Activated T-cell treated with anti-CD3 and anti-CD28 coated beads, Interleukin-2, amount 50 U/mL, for 72 hours (primary cell): Measurements from ENCODE around the gene GPR84. TPM values are rescaled to one million over a fixed set of nuclear protein-coding genes. Genes with fewer than 3 reads are reported as not detected.
"Not testable (repeated sequence)": the region's sequence is repeated elsewhere in the genome, so short reads cannot be mapped to it uniquely, and the experiment has no call there.

Source experiments
- ATAC-seq, 2 donors: fragments of 150-1000 bp; cut with Tn5 transposase; replicated peaks in 1 of 2; 2 replicates each; pipeline ENCODE4 v1.10.0; 2021; ENCODE audit warnings: moderate library complexity in 2 of 2, mild to moderate bottlenecking in 1 of 2
- DNase-seq, 2 donors: peaks; one replicate each; pipeline ENCODE4 v3.0.0; 2021 to 2022; ENCODE audit warnings: mixed read lengths in 1 of 2
- H3K27ac Mint-ChIP-seq: one replicate; pipeline ENCODE4 v1.8.0; 2022; ENCODE audit warnings: mild to moderate bottlenecking, moderate library complexity, mixed read lengths
- H3K27me3 Mint-ChIP-seq: one replicate; pipeline ENCODE4 v1.8.0; 2022; ENCODE audit warnings: low read depth, mixed read lengths
- H3K36me3 Mint-ChIP-seq, 2 donors: one replicate each; pipeline ENCODE4 v1.8.0; 2022; ENCODE audit warnings: mixed read lengths in 2 of 2, mild to moderate bottlenecking in 1 of 2; ENCODE audit not compliant: insufficient read depth in 2 of 2
- H3K4me1 Mint-ChIP-seq: one replicate; pipeline ENCODE4 v1.8.0; 2022; ENCODE audit warnings: low read depth, mixed read lengths
- H3K4me3 Mint-ChIP-seq, 2 donors: one replicate each; pipeline ENCODE4 v1.8.0; 2022; ENCODE audit warnings: mild to moderate bottlenecking in 2 of 2, mixed read lengths in 2 of 2, moderate library complexity in 2 of 2
- H3K9me3 Mint-ChIP-seq, 2 donors: one replicate each; pipeline ENCODE4 v1.8.0; 2022; ENCODE audit warnings: mixed read lengths in 2 of 2
- total RNA-seq, 2 donors: library from RNA; stranded (reverse); gene quantifications; one replicate each; pipeline ENCODE4 v1.2.3, GENCODE V29; 2022

The GPR84 gene
- total RNA-seq, 2 donors from 2014 or later = 3.8 to 16.0 TPM

- peaks cover 22% of the 10 kb centered on the region for H3K27me3 Mint-ChIP-seq
- peaks cover 42% of the 10 kb centered on the region for H3K4me1 Mint-ChIP-seq
- H3K27ac Mint-ChIP-seq = peak overlapping the region; percentile 78
- H3K9me3 Mint-ChIP-seq = no peaks in the 10 kb centered on the region
- H3K36me3 Mint-ChIP-seq = no peaks in the 10 kb centered on the region
- ATAC-seq = no peak
- no peak for DNase-seq
- peak overlapping the region; percentile 63 to 87 for H3K4me3 Mint-ChIP-seq
Observed at GRCh38 chr12:54363618-54364017, 668 bp downstream of the GPR84 start.

- Mint-ChIP-seq H3K27me3 (peaks cover 20% of the 10 kb centered on the region), H3K9me3 (no peaks in the 10 kb centered on the region), H3K4me1 (peaks cover 37% of the 10 kb centered on the region), H3K27ac (no peak overlapping the region), H3K4me3 (peak overlapping the region; percentile 63 to 87), H3K36me3 (no peaks in the 10 kb centered on the region)
- ATAC-seq = no peak
- no peak for DNase-seq
Observed at GRCh38 chr12:54363047-54363446, 1.2 kb downstream of the GPR84 start.

- peak; percentile 53 to 63 for DNase-seq
- peaks cover 37% of the 10 kb centered on the region for H3K4me1 Mint-ChIP-seq
- H3K27ac Mint-ChIP-seq = peak overlapping the region; percentile 64
- no peaks in the 10 kb centered on the region for H3K36me3 Mint-ChIP-seq
- peak overlapping the region; percentile 44 to 52 for H3K4me3 Mint-ChIP-seq
- H3K27me3 Mint-ChIP-seq = peaks cover 6% of the 10 kb centered on the region
- H3K9me3 Mint-ChIP-seq = no peaks in the 10 kb centered on the region
- no peak for ATAC-seq
Observed at GRCh38 chr12:54360717-54361456, 3.4 kb downstream of the GPR84 start.

GRCh38 chr12:54359762-54360351 lies 4.4 kb downstream of the GPR84 start:
- H3K27ac Mint-ChIP-seq = no peak overlapping the region
- H3K27me3 Mint-ChIP-seq = peaks cover 6% of the 10 kb centered on the region
- H3K9me3 Mint-ChIP-seq = no peaks in the 10 kb centered on the region
- DNase-seq = no peak
- ATAC-seq = no peak
- H3K4me1 Mint-ChIP-seq = peaks cover 34% of the 10 kb centered on the region
- no peaks in the 10 kb centered on the region for H3K36me3 Mint-ChIP-seq
- no peak overlapping the region for H3K4me3 Mint-ChIP-seq

GRCh38 chr12:54358945-54359761 lies 5.1 kb downstream of the GPR84 start:
- Mint-ChIP-seq H3K4me1 (peaks cover 26% of the 10 kb centered on the region), H3K36me3 (no peaks in the 10 kb centered on the region), H3K27me3 (peaks cover 6% of the 10 kb centered on the region), H3K4me3 (no peak overlapping the region), H3K9me3 (no peaks in the 10 kb centered on the region), H3K27ac (no peak overlapping the region)
- ATAC-seq (peak; percentile 93 to 94), DNase-seq (peak; percentile 91 to 95)

GRCh38 chr12:54358191-54358944 lies 5.9 kb downstream of the GPR84 start:
- peak in 1 of 2 donors; percentile 19 for ATAC-seq

GRCh38 chr12:54357506-54358190 lies 6.6 kb downstream of the GPR84 start:
- Mint-ChIP-seq H3K36me3 (no peaks in the 10 kb centered on the region), H3K4me1 (peaks cover 14% of the 10 kb centered on the region), H3K27ac (no peak overlapping the region), H3K9me3 (no peaks in the 10 kb centered on the region), H3K27me3 (no peaks in the 10 kb centered on the region), H3K4me3 (no peak overlapping the region)
- DNase-seq (no peak), ATAC-seq (no peak)

More at GRCh38 chr12:54358191-54358944, 5.9 kb downstream of the GPR84 start:
- Mint-ChIP-seq H3K4me1 (peaks cover 19% of the 10 kb centered on the region), H3K9me3 (no peaks in the 10 kb centered on the region), H3K27ac (no peak overlapping the region), H3K4me3 (no peak overlapping the region), H3K27me3 (peaks cover 4% of the 10 kb centered on the region), H3K36me3 (no peaks in the 10 kb centered on the region)
- DNase-seq = peak; percentile 55 to 62

- no peak for ATAC-seq
- no peak overlapping the region for H3K27ac Mint-ChIP-seq
Observed at GRCh38 chr12:54356951-54357356, 7.3 kb downstream of the GPR84 start.

GRCh38 chr12:54356228-54356627 lies 8.1 kb downstream of the GPR84 start:
- ATAC-seq (no peak), DNase-seq (no peak)
- Mint-ChIP-seq H3K9me3 (no peaks in the 10 kb centered on the region), H3K4me1 (peaks cover 25% of the 10 kb centered on the region), H3K27me3 (no peaks in the 10 kb centered on the region), H3K27ac (no peak overlapping the region), H3K4me3 (no peak overlapping the region), H3K36me3 (no peaks in the 10 kb centered on the region)

More at GRCh38 chr12:54356951-54357356, 7.3 kb downstream of the GPR84 start:
- H3K4me3 Mint-ChIP-seq = no peak overlapping the region
- H3K4me1 Mint-ChIP-seq = peaks cover 19% of the 10 kb centered on the region
- H3K36me3 Mint-ChIP-seq = no peaks in the 10 kb centered on the region
- DNase-seq = no peak
- H3K27me3 Mint-ChIP-seq = no peaks in the 10 kb centered on the region
- H3K9me3 Mint-ChIP-seq = no peaks in the 10 kb centered on the region

GRCh38 chr12:54355104-54355815 lies 9.0 kb downstream of the GPR84 start:
- no peak for ATAC-seq
- H3K4me1 Mint-ChIP-seq = peaks cover 19% of the 10 kb centered on the region
- peak overlapping the region; percentile 74 for H3K27ac Mint-ChIP-seq
- H3K9me3 Mint-ChIP-seq = no peaks in the 10 kb centered on the region
- H3K4me3 Mint-ChIP-seq = no peak overlapping the region
- DNase-seq = no peak
- no peaks in the 10 kb centered on the region for H3K27me3 Mint-ChIP-seq
- H3K36me3 Mint-ChIP-seq = no peaks in the 10 kb centered on the region

- H3K9me3 Mint-ChIP-seq, H3K36me3 Mint-ChIP-seq, DNase-seq, ATAC-seq, H3K4me3 Mint-ChIP-seq, H3K27me3 Mint-ChIP-seq: not testable (repeated sequence)
- H3K27ac Mint-ChIP-seq = peak overlapping the region; percentile 43
- H3K4me1 Mint-ChIP-seq = peaks cover 19% of the 10 kb centered on the region
Observed at GRCh38 chr12:54354271-54354670, 10.0 kb downstream of the GPR84 start.
